Frontal cortex (tissue), 4 donors: ENCODE data around the gene ARFGAP2. TPM values are rescaled to one million over a fixed set of nuclear protein-coding genes. Genes with fewer than 3 reads are reported as not detected.
"Not testable (repeated sequence)": the region's sequence is repeated elsewhere in the genome, so short reads cannot be mapped to it uniquely, and the experiment has no call there.

Experiments
- DNase-seq, 2 donors: peaks; one replicate each; pipeline ENCODE4 v3.0.0; 2012; ENCODE audit warnings: low spot score in 2 of 2
- FAIRE-seq: peaks from 2 replicates; lab custom pipeline; 2012; peaks lifted over from hg19 to GRCh38; lab: Jason Lieb, UNC
- total RNA-seq: library from RNA; depleted of rRNA; stranded (reverse); fragments of >200 nt; gene quantifications from one replicate; pipeline ENCODE4 v1.2.3, GENCODE V29; 2014
- donor health status: control.
- donor health status: control.
- donor health status: control.

ARFGAP2 gene
- total RNA-seq = 110 TPM

- FAIRE-seq (no peak), DNase-seq (peak; percentile 100)
Measured at GRCh38 chr11:47176328-47177228, at the start of gene ARFGAP2. ARFGAP2 (minus strand) TSS chr11:47176879; CDS start chr11:47176853, 26 bp downstream.

GRCh38 chr11:47225552-47226400, 49.1 kb upstream of the ARFGAP2 start:
- no peak for DNase-seq
- no peak for FAIRE-seq

- FAIRE-seq = no peak
- DNase-seq = no peak
Measured at GRCh38 chr11:47222696-47223095, 46.0 kb upstream of the ARFGAP2 start.

GRCh38 chr11:47220401-47220821, 43.7 kb upstream of the ARFGAP2 start:
- no peak for DNase-seq
- FAIRE-seq = no peak

GRCh38 chr11:47216121-47216798, 39.6 kb upstream of the ARFGAP2 start:
- FAIRE-seq (no peak), DNase-seq (no peak)

- DNase-seq (no peak), FAIRE-seq (no peak)
Measured at GRCh38 chr11:47215366-47215910, 38.8 kb upstream of the ARFGAP2 start.

GRCh38 chr11:47213950-47214565, 37.4 kb upstream of the ARFGAP2 start:
- FAIRE-seq = no peak
- DNase-seq = peak; percentile 81 to 88

- FAIRE-seq = no peak
- DNase-seq = no peak
Measured at GRCh38 chr11:47212938-47213337, 36.3 kb upstream of the ARFGAP2 start.

GRCh38 chr11:47208628-47209027, 31.9 kb upstream of the ARFGAP2 start:
- no peak for FAIRE-seq

GRCh38 chr11:47208008-47208552, 31.4 kb upstream of the ARFGAP2 start:
- FAIRE-seq, DNase-seq: not testable (repeated sequence)

More at GRCh38 chr11:47208628-47209027, 31.9 kb upstream of the ARFGAP2 start:
- no peak for DNase-seq

GRCh38 chr11:47207459-47207858, 30.8 kb upstream of the ARFGAP2 start:
- FAIRE-seq (no peak), DNase-seq (no peak)

- FAIRE-seq, DNase-seq: not testable (repeated sequence)
Measured at GRCh38 chr11:47206577-47206976, 29.9 kb upstream of the ARFGAP2 start.

GRCh38 chr11:47204637-47204989, 27.9 kb upstream of the ARFGAP2 start:
- DNase-seq (peak in 1 of 2 donors; percentile 33), FAIRE-seq (no peak)

- FAIRE-seq = no peak
- DNase-seq = no peak
Measured at GRCh38 chr11:47202576-47202975, 25.9 kb upstream of the ARFGAP2 start.

GRCh38 chr11:47201015-47201414, 24.3 kb upstream of the ARFGAP2 start:
- FAIRE-seq (no peak), DNase-seq (no peak)

- not testable (repeated sequence) for DNase-seq, FAIRE-seq
Measured at GRCh38 chr11:47198161-47198560, 21.5 kb upstream of the ARFGAP2 start.

GRCh38 chr11:47192111-47192510, 15.4 kb upstream of the ARFGAP2 start:
- no peak for DNase-seq

GRCh38 chr11:47191137-47191536, 14.5 kb upstream of the ARFGAP2 start:
- FAIRE-seq, DNase-seq: not testable (repeated sequence)

More at GRCh38 chr11:47192111-47192510, 15.4 kb upstream of the ARFGAP2 start:
- no peak for FAIRE-seq
